ENCODE results near the gene ELMOD3.
"Not testable (repeated sequence)": the region's sequence is repeated elsewhere in the genome, so short reads cannot be mapped to it uniquely, and the experiment has no call there.

Gene ELMOD3

GRCh38 chr2:85401464-85401805 is 46.9 kb downstream of the ELMOD3 start:
- DNase-seq (ENCODE audit: low read depth) = no peak

GRCh38 chr2:85401844-85402243 is 47.3 kb downstream of the ELMOD3 start:
- DNase-seq (ENCODE audit: low read depth) = no peak

- DNase-seq (ENCODE audit: low read depth) = no peak
Measured at GRCh38 chr2:85405201-85406059, 50.9 kb downstream of the ELMOD3 start.

GRCh38 chr2:85409845-85410583 is 55.4 kb downstream of the ELMOD3 start, which contains the start of gene CAPG:
Gene CAPG (minus strand): TSS chr2:85410366. CDS start chr2:85402145, 8,221 bp downstream.
- DNase-seq (ENCODE audit: low read depth) = no peak

- no peak for DNase-seq (ENCODE audit: low read depth)
Measured at GRCh38 chr2:85410584-85411404, 56.2 kb downstream of the ELMOD3 start.

- no peak for DNase-seq (ENCODE audit: low read depth)
Measured at GRCh38 chr2:85411405-85411748, 56.8 kb downstream of the ELMOD3 start.

GRCh38 chr2:85413592-85414420 is 59.2 kb downstream of the ELMOD3 start:
- DNase-seq (ENCODE audit: low read depth) = no peak

GRCh38 chr2:85414421-85414759 is 59.8 kb downstream of the ELMOD3 start:
- not testable (repeated sequence) for DNase-seq (ENCODE audit: low read depth)

GRCh38 chr2:85414761-85415553 is 60.4 kb downstream of the ELMOD3 start:
- DNase-seq (ENCODE audit: low read depth) = no peak

GRCh38 chr2:85415980-85416650 is 61.5 kb downstream of the ELMOD3 start:
- no peak for DNase-seq (ENCODE audit: low read depth)

GRCh38 chr2:85418132-85419008 is 63.8 kb downstream of the ELMOD3 start, which contains the start of gene SH2D6:
Gene SH2D6 (plus strand): TSS chr2:85418714. CDS start chr2:85429466, 10,752 bp downstream.
- no peak for DNase-seq (ENCODE audit: low read depth)

GRCh38 chr2:85419009-85419675 is 64.6 kb downstream of the ELMOD3 start:
- DNase-seq (ENCODE audit: low read depth) = no peak

GRCh38 chr2:85420536-85421259 is 66.1 kb downstream of the ELMOD3 start:
- DNase-seq (ENCODE audit: low read depth) = no peak

GRCh38 chr2:85421260-85422071 is 66.9 kb downstream of the ELMOD3 start:
- DNase-seq (ENCODE audit: low read depth) = no peak

- DNase-seq (ENCODE audit: low read depth) = no peak
Measured at GRCh38 chr2:85422072-85422457, 67.5 kb downstream of the ELMOD3 start.

- no peak for DNase-seq (ENCODE audit: low read depth)
Measured at GRCh38 chr2:85423525-85423924, 69.0 kb downstream of the ELMOD3 start.

- DNase-seq (ENCODE audit: low read depth) = no peak
Measured at GRCh38 chr2:85425588-85425987, 71.0 kb downstream of the ELMOD3 start.
